Gastroesophageal sphincter (tissue), 3 donors: Measurements from ENCODE around the gene IRF2.

ENCODE experiments used
- CTCF ChIP-seq, 4 experiments: fragments of 200-600 bp in 2 of 4; fragments of 450-650 bp in 2 of 4; sonication (generic) in 1 of 4; IDR thresholded peaks; one replicate each; pipeline ENCODE4 v1.5.1; 2017 to 2019; ENCODE audit warnings: antibody characterized with exemption in 4 of 4, mild to moderate bottlenecking in 2 of 4, moderate library complexity in 2 of 4
- POLR2A ChIP-seq, 2 donors: fragments of 450-650 bp; IDR thresholded peaks; one replicate each; pipeline ENCODE4 v1.6.1; 2017; ENCODE audit warnings: antibody characterized with exemption in 2 of 2, mild to moderate bottlenecking in 2 of 2, moderate library complexity in 1 of 2
- POLR2AphosphoS5 ChIP-seq: sonication (generic); formaldehyde crosslinking; IDR thresholded peaks from one replicate; pipeline ENCODE4 v1.6.1; 2017; ENCODE audit warnings: antibody characterized with exemption

- TF ChIP-seq CTCF (IDR thresholded peaks at IDR 0.05) (no peak), POLR2A (IDR thresholded peaks at IDR 0.05) (no peak), POLR2AphosphoS5 (no peak)
Observed at GRCh38 chr4:184376126-184376838, 98.1 kb downstream of the IRF2 start.
